HepG2 (cell line): ENCODE data around the gene MAPK9.

Experiments
- ATF7 ChIP-seq, 2 experiments: fragments of 450-650 bp in 1 of 2; sonication (generic) in 1 of 2; formaldehyde crosslinking in 1 of 2; IDR thresholded peaks; 2 replicates each; pipeline versions ENCODE4 v1.4.0 to v1.6.1; 2016 to 2020; ENCODE audit warnings: antibody characterized with exemption in 1 of 2, mild to moderate bottlenecking in 1 of 2, missing genetic modification reagents in 1 of 2
- CEBPZ ChIP-seq: IDR thresholded peaks from 2 replicates; pipeline ENCODE4 v1.6.1; 2012; ENCODE audit warnings: low read length, improper control_type of control experiment
- EZH2 ChIP-seq: conservative IDR thresholded peaks from 2 replicates; pipeline ENCODE4 v1.6.1; 2012; ENCODE audit warnings: mild to moderate bottlenecking, low read depth, low read length, moderate library complexity
- FOXP4 ChIP-seq: sonication (generic); formaldehyde crosslinking; IDR thresholded peaks from 2 replicates; pipeline ENCODE4 v1.4.0; 2020; ENCODE audit warnings: missing genetic modification reagents
- MAX ChIP-seq: IDR thresholded peaks from 2 replicates; pipeline ENCODE4 v1.6.1; 2012; ENCODE audit warnings: inconsistent platforms
- MZF1 ChIP-seq: sonication (generic); formaldehyde crosslinking; IDR thresholded peaks from 2 replicates; pipeline ENCODE4 v1.8.1; 2023; ENCODE audit warnings: mild to moderate bottlenecking, missing genetic modification reagents, borderline replicate concordance
- POGZ ChIP-seq: sonication (generic); formaldehyde crosslinking; IDR thresholded peaks from 2 replicates; pipeline ENCODE4 v1.4.0; 2020; ENCODE audit warnings: mild to moderate bottlenecking, missing genetic modification reagents
- POLR2A ChIP-seq, 2 experiments: IDR thresholded peaks; 2 replicates each; pipeline ENCODE4 v1.6.1; 2011; ENCODE audit warnings: low read depth in 2 of 2, low read length in 2 of 2, mild to moderate bottlenecking in 1 of 2, moderate library complexity in 1 of 2; ENCODE audit not compliant: insufficient read depth in 1 of 2
- STAT6 ChIP-seq: sonication (generic); formaldehyde crosslinking; IDR thresholded peaks from 2 replicates; pipeline ENCODE4 v1.4.0; 2020; ENCODE audit warnings: missing genetic modification reagents, mild to moderate bottlenecking, borderline replicate concordance
- ZBTB40 ChIP-seq, 2 experiments: fragments of 450-650 bp in 1 of 2; sonication (generic) in 1 of 2; formaldehyde crosslinking in 1 of 2; IDR thresholded peaks; 2 replicates each; pipeline versions ENCODE4 v1.6.1 to v1.8.0; 2016 to 2022; ENCODE audit warnings: antibody characterized with exemption in 1 of 2, mild to moderate bottlenecking in 1 of 2, missing genetic modification reagents in 1 of 2
- ZNF224 ChIP-seq: sonication (generic); formaldehyde crosslinking; IDR thresholded peaks from 2 replicates; pipeline ENCODE4 v1.5.0; 2020; ENCODE audit warnings: mild to moderate bottlenecking, missing genetic modification reagents
- ZNF225 ChIP-seq: sonication (generic); formaldehyde crosslinking; IDR thresholded peaks from 2 replicates; pipeline ENCODE4 v1.4.0; 2020; ENCODE audit warnings: mild to moderate bottlenecking, missing genetic modification reagents
- ZZZ3 ChIP-seq: sonication (generic); formaldehyde crosslinking; IDR thresholded peaks from 2 replicates; pipeline ENCODE4 v1.4.0; 2020; ENCODE audit warnings: missing genetic modification reagents, mild to moderate bottlenecking, borderline replicate concordance

- TF ChIP-seq EZH2 = no peak
- no peak for TF ChIP-seq ZNF225 (CRISPR knock-in tag)
- TF ChIP-seq POGZ (CRISPR knock-in tag) = no peak
- no peak for TF ChIP-seq MZF1 (CRISPR knock-in tag)
- TF ChIP-seq POLR2A (IDR thresholded peaks at IDR 0.05; ENCODE audit: insufficient read depth in 1 of 2, low read depth in 2 of 2, low read length in 2 of 2) = no peak
- TF ChIP-seq ZZZ3 (CRISPR knock-in tag) = no peak
- TF ChIP-seq CEBPZ = no peak
- TF ChIP-seq MAX = no peak
- no peak for TF ChIP-seq FOXP4 (CRISPR knock-in tag)
- no peak for TF ChIP-seq ATF7 (IDR thresholded peaks at IDR 0.05)
- TF ChIP-seq ATF7 (CRISPR knock-in tag; IDR thresholded peaks at IDR 0.05) = no peak
- TF ChIP-seq ZNF224 = no peak
- no peak for TF ChIP-seq ZBTB40 (IDR thresholded peaks at IDR 0.05)
- no peak for TF ChIP-seq ZBTB40 (CRISPR knock-in tag; IDR thresholded peaks at IDR 0.05)
- TF ChIP-seq STAT6 = no peak
Measured at GRCh38 chr5:180316586-180316985, 24.7 kb upstream of the MAPK9 start.
